ENCODE results near the gene FOXS1. TPM values are rescaled to one million over a fixed set of nuclear protein-coding genes. Genes with fewer than 3 reads are reported as not detected.

Gene FOXS1
- total RNA-seq, 2 donors from 2014 or later, result not detected

DNA sequence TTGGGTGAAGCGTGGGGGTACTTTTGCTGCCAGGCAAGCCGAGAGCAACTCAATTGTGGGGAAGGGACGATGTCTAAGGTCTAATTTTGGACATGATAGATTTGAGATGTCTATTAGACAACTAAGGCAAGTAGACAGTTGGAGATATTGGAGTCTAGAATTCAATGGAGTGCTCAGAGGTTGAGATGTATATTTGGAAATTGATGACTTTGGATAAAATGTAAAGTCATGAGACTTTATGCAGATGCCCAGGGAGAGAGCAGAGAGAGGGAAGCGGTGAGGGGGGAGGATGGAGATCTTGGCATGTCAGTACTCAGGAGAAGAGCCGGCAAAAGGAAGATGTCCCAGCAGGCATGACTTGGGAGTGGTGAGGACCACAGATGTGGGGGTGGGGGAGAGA is 19.3 kb downstream of the FOXS1 start:
- peaks cover 3% of the 10 kb centered on the region for H3K4me1 Mint-ChIP-seq
- H3K27me3 ChIP-seq (ENCODE audit: control insufficient read depth, insufficient read depth, low read length, poor library complexity, severe bottlenecking), result no peaks in the 10 kb centered on the region
- no peak overlapping the region for H3K9ac ChIP-seq (ENCODE audit: extremely low read depth, low read length, poor library complexity, severe bottlenecking)
- H3K4me3 ChIP-seq (ENCODE audit: low read length), result no peak overlapping the region
- peaks cover 3% of the 10 kb centered on the region for H3K27me3 Mint-ChIP-seq (ENCODE audit: insufficient read depth)
- H3K36me3 ChIP-seq (ENCODE audit: control insufficient read depth, insufficient read depth, low read length), result no peaks in the 10 kb centered on the region
- TF ChIP-seq, protein P1, sequence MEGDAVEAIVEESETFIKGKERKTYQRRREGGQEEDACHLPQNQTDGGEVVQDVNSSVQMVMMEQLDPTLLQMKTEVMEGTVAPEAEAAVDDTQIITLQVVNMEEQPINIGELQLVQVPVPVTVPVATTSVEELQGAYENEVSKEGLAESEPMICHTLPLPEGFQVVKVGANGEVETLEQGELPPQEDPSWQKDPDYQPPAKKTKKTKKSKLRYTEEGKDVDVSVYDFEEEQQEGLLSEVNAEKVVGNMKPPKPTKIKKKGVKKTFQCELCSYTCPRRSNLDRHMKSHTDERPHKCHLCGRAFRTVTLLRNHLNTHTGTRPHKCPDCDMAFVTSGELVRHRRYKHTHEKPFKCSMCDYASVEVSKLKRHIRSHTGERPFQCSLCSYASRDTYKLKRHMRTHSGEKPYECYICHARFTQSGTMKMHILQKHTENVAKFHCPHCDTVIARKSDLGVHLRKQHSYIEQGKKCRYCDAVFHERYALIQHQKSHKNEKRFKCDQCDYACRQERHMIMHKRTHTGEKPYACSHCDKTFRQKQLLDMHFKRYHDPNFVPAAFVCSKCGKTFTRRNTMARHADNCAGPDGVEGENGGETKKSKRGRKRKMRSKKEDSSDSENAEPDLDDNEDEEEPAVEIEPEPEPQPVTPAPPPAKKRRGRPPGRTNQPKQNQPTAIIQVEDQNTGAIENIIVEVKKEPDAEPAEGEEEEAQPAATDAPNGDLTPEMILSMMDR (conservative IDR thresholded peaks at IDR 0.05), result no peak
- H3K9me3 Mint-ChIP-seq, result no peaks in the 10 kb centered on the region
- DNase-seq, result no peak
- no peak overlapping the region for H3K27ac Mint-ChIP-seq
- H3K9me3 ChIP-seq (ENCODE audit: control insufficient read depth, low read length), result no peaks in the 10 kb centered on the region
- no peaks in the 10 kb centered on the region for H3K36me3 Mint-ChIP-seq (ENCODE audit: low read depth)
- H3K27ac ChIP-seq (ENCODE audit: low read depth, low read length), result no peak overlapping the region
- H3K4me1 ChIP-seq (ENCODE audit: control insufficient read depth, insufficient read depth, low read length), result peaks cover 3% of the 10 kb centered on the region
- H3K4me3 Mint-ChIP-seq, result no peak overlapping the region
- 86 to 98% methylated on average over 5 of the region's 5 CpGs for WGBS, 2 experiments (ENCODE audit: insufficient coverage in 1 of 2, insufficient read length in 1 of 2)

DNA sequence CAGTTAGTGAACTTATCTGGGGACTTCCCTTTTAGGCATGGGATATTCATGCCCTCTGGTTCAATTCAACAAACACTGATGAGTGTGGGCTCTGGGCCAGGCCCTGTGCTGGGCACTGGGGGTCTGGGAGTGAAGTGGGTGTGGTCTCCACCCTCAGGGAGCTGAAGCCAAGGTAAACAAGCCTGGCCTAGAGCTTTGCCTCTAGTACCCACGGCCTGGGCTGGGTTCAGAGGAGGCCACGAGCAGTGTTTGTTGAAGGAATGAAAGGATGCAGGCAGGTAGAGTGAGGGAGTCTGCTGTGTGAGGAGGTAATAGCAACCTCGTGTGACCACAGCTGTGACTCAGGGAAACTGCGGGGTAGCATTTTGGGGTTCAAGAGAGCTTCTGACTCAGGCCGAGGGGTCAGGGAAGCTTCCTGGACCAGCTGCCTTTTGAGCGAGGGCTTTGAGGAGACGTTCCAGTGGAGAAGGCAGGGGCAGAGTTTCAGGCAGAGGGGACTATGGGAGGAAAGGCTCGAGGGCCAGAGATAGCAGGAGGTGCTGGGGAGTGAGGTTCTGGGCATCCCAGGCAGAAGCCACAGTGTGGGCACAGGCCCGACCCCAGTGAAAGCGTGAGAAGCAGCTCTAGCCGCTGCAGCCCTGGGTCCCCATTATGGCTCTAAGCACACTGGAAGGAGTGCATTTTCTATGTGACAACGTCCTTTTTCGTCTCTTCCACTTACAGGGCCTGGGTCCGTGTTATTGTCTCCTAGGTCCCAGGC is 20.7 kb downstream of the FOXS1 start:
- no peaks in the 10 kb centered on the region for H3K36me3 Mint-ChIP-seq (ENCODE audit: low read depth)
- H3K9ac ChIP-seq (ENCODE audit: extremely low read depth, low read length, poor library complexity, severe bottlenecking), result no peak overlapping the region
- no peak for DNase-seq

DNA sequence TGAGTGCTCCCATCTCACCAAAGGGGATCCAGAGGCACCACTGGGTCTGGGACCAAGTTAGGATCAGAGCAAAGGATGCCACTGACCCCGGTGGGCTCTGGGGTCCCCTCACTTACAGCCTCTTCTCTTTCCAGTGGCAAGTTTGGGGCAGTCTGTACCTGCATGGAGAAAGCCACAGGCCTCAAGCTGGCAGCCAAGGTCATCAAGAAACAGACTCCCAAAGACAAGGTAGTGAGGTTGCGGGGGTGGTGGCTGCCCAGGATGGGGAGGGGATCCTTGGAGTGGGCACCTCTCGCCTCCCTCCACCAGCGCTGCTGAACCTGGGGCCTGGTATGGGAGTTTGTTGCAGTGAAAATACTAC is 21.3 kb downstream of the FOXS1 start:
- WGBS, 2 experiments (ENCODE audit: insufficient coverage in 1 of 2, insufficient read length in 1 of 2), result 92 to 93% methylated on average over 3 to 4 of the region's 4 CpGs
- Histone ChIP-seq H3K4me1 (ENCODE audit: control insufficient read depth, insufficient read depth, low read length) (peaks cover 7% of the 10 kb centered on the region), H3K27ac (ENCODE audit: low read depth, low read length) (no peak overlapping the region), H3K9me3 (ENCODE audit: control insufficient read depth, low read length) (no peaks in the 10 kb centered on the region), H3K9ac (ENCODE audit: extremely low read depth, low read length, poor library complexity, severe bottlenecking) (no peak overlapping the region), H3K27me3 (ENCODE audit: control insufficient read depth, insufficient read depth, low read length, poor library complexity, severe bottlenecking) (no peaks in the 10 kb centered on the region), H3K4me3 (ENCODE audit: low read length) (no peak overlapping the region), H3K36me3 (ENCODE audit: control insufficient read depth, insufficient read depth, low read length) (no peaks in the 10 kb centered on the region)
- no peaks in the 10 kb centered on the region for H3K36me3 Mint-ChIP-seq (ENCODE audit: low read depth)
- TF ChIP-seq, protein P1 (conservative IDR thresholded peaks at IDR 0.05), result no peak
- peaks cover 3% of the 10 kb centered on the region for H3K27me3 Mint-ChIP-seq (ENCODE audit: insufficient read depth)
- no peak overlapping the region for H3K27ac Mint-ChIP-seq
- H3K4me1 Mint-ChIP-seq, result peaks cover 2% of the 10 kb centered on the region
- peak; percentile 41 for DNase-seq
- H3K4me3 Mint-ChIP-seq, result no peak overlapping the region
- H3K9me3 Mint-ChIP-seq, result no peaks in the 10 kb centered on the region

More for the DNA sequence above, 20.7 kb downstream of the FOXS1 start:
- Mint-ChIP-seq H3K27ac (no peak overlapping the region), H3K9me3 (no peaks in the 10 kb centered on the region), H3K4me3 (no peak overlapping the region), H3K4me1 (peaks cover 5% of the 10 kb centered on the region), H3K27me3 (ENCODE audit: insufficient read depth) (peaks cover 3% of the 10 kb centered on the region)
- Histone ChIP-seq H3K27me3 (ENCODE audit: control insufficient read depth, insufficient read depth, low read length, poor library complexity, severe bottlenecking) (no peaks in the 10 kb centered on the region), H3K36me3 (ENCODE audit: control insufficient read depth, insufficient read depth, low read length) (no peaks in the 10 kb centered on the region), H3K9me3 (ENCODE audit: control insufficient read depth, low read length) (no peaks in the 10 kb centered on the region), H3K27ac (ENCODE audit: low read depth, low read length) (no peak overlapping the region), H3K4me1 (ENCODE audit: control insufficient read depth, insufficient read depth, low read length) (peaks cover 10% of the 10 kb centered on the region), H3K4me3 (ENCODE audit: low read length) (no peak overlapping the region)
- TF ChIP-seq, protein P1 (conservative IDR thresholded peaks at IDR 0.05), result no peak
- 90 to 96% methylated on average over 13 to 14 of the region's 14 CpGs for whole genome bisulfite sequencing, 2 experiments (ENCODE audit: insufficient coverage in 1 of 2, insufficient read length in 1 of 2)

Data from endodermal cell (in vitro differentiated cells).